ENCODE results near the gene ZNF841.
A peak's percentile ranks its signal among the peaks of the same experiment; 100 is the strongest.

The ZNF841 gene

GRCh38 chr19:52095172-52096014 is at the start of gene ZNF841:
Gene ZNF841, minus strand, starts transcription at chr19:52095765. Its CDS starts 10,964 bp downstream, at chr19:52084801.
- Histone ChIP-seq H3K4me3 (ENCODE audit: low read length) (peak within 1 kb of the TSS; percentile 100), H3K36me3 (ENCODE audit: control insufficient read depth, insufficient read depth, low read length, severe bottlenecking) (peaks cover 26% of the 10 kb centered on the region), H3K4me1 (ENCODE audit: control insufficient read depth, insufficient read depth, low read length) (peaks cover 11% of the 10 kb centered on the region), H3K9ac (ENCODE audit: low read length) (peak within 1 kb of the TSS; percentile 99), H3K27me3 (replicated peaks; ENCODE audit: control insufficient read depth, insufficient read depth, low read length) (no peaks in the 10 kb centered on the region), H3K9me3 (ENCODE audit: control insufficient read depth, low read length) (peaks cover 23% of the 10 kb centered on the region)
- DNase-seq (ENCODE audit: low read depth), result peak; percentile 98

- Histone ChIP-seq H3K4me3 (ENCODE audit: low read length) (no peak overlapping the region), H3K9me3 (ENCODE audit: control insufficient read depth, low read length) (peaks cover 15% of the 10 kb centered on the region), H3K27me3 (replicated peaks; ENCODE audit: control insufficient read depth, insufficient read depth, low read length) (no peaks in the 10 kb centered on the region), H3K4me1 (ENCODE audit: control insufficient read depth, insufficient read depth, low read length) (peaks cover 5% of the 10 kb centered on the region), H3K9ac (ENCODE audit: low read length) (no peak overlapping the region), H3K36me3 (ENCODE audit: control insufficient read depth, insufficient read depth, low read length, severe bottlenecking) (no peaks in the 10 kb centered on the region)
- DNase-seq (ENCODE audit: low read depth), result no peak
These were observed 46.5 kb upstream of the ZNF841 start for GRCh38 chr19:52142001-52142595.

- Histone ChIP-seq H3K27me3 (replicated peaks; ENCODE audit: control insufficient read depth, insufficient read depth, low read length) (no peaks in the 10 kb centered on the region), H3K4me1 (ENCODE audit: control insufficient read depth, insufficient read depth, low read length) (peaks cover 5% of the 10 kb centered on the region), H3K9ac (ENCODE audit: low read length) (no peak overlapping the region), H3K4me3 (ENCODE audit: low read length) (no peak overlapping the region), H3K9me3 (ENCODE audit: control insufficient read depth, low read length) (peaks cover 7% of the 10 kb centered on the region), H3K36me3 (ENCODE audit: control insufficient read depth, insufficient read depth, low read length, severe bottlenecking) (no peaks in the 10 kb centered on the region)
- DNase-seq (ENCODE audit: low read depth), result no peak
These were observed 45.6 kb upstream of the ZNF841 start for GRCh38 chr19:52141203-52141602.

GRCh38 chr19:52140032-52140710 is 44.6 kb upstream of the ZNF841 start:
- Histone ChIP-seq H3K9me3 (ENCODE audit: control insufficient read depth, low read length) (peaks cover 7% of the 10 kb centered on the region), H3K27me3 (replicated peaks; ENCODE audit: control insufficient read depth, insufficient read depth, low read length) (no peaks in the 10 kb centered on the region), H3K4me3 (ENCODE audit: low read length) (peak overlapping the region; percentile 70), H3K4me1 (ENCODE audit: control insufficient read depth, insufficient read depth, low read length) (peaks cover 5% of the 10 kb centered on the region), H3K36me3 (ENCODE audit: control insufficient read depth, insufficient read depth, low read length, severe bottlenecking) (no peaks in the 10 kb centered on the region), H3K9ac (ENCODE audit: low read length) (peak overlapping the region; percentile 58)
- DNase-seq (ENCODE audit: low read depth), result no peak

GRCh38 chr19:52139252-52140031 is 43.9 kb upstream of the ZNF841 start, which contains the start of gene ZNF616:
Gene ZNF616, minus strand, starts transcription at chr19:52139938. Its CDS starts 9,426 bp downstream, at chr19:52130512.
- H3K4me3 ChIP-seq (ENCODE audit: low read length), result peak within 1 kb of the TSS; percentile 99
- H3K36me3 ChIP-seq (ENCODE audit: control insufficient read depth, insufficient read depth, low read length, severe bottlenecking), result peaks cover 3% of the 10 kb centered on the region
- H3K4me1 ChIP-seq (ENCODE audit: control insufficient read depth, insufficient read depth, low read length), result peaks cover 5% of the 10 kb centered on the region
- DNase-seq (ENCODE audit: low read depth), result peak; percentile 98
- H3K9ac ChIP-seq (ENCODE audit: low read length), result peak within 1 kb of the TSS; percentile 99
- peaks cover 7% of the 10 kb centered on the region for H3K9me3 ChIP-seq (ENCODE audit: control insufficient read depth, low read length)
- H3K27me3 ChIP-seq (replicated peaks; ENCODE audit: control insufficient read depth, insufficient read depth, low read length), result no peaks in the 10 kb centered on the region

GRCh38 chr19:52138983-52139251 is 43.4 kb upstream of the ZNF841 start:
- H3K4me3 ChIP-seq (ENCODE audit: low read length), result peak overlapping the region; percentile 99
- peaks cover 12% of the 10 kb centered on the region for H3K9me3 ChIP-seq (ENCODE audit: control insufficient read depth, low read length)
- DNase-seq (ENCODE audit: low read depth), result no peak
- H3K4me1 ChIP-seq (ENCODE audit: control insufficient read depth, insufficient read depth, low read length), result peaks cover 5% of the 10 kb centered on the region
- H3K27me3 ChIP-seq (replicated peaks; ENCODE audit: control insufficient read depth, insufficient read depth, low read length), result no peaks in the 10 kb centered on the region
- H3K9ac ChIP-seq (ENCODE audit: low read length), result peak overlapping the region; percentile 99
- peaks cover 7% of the 10 kb centered on the region for H3K36me3 ChIP-seq (ENCODE audit: control insufficient read depth, insufficient read depth, low read length, severe bottlenecking)

- Histone ChIP-seq H3K9ac (ENCODE audit: low read length) (peak overlapping the region; percentile 99), H3K36me3 (ENCODE audit: control insufficient read depth, insufficient read depth, low read length, severe bottlenecking) (peaks cover 7% of the 10 kb centered on the region), H3K4me3 (ENCODE audit: low read length) (peak overlapping the region; percentile 99), H3K27me3 (replicated peaks; ENCODE audit: control insufficient read depth, insufficient read depth, low read length) (no peaks in the 10 kb centered on the region), H3K4me1 (ENCODE audit: control insufficient read depth, insufficient read depth, low read length) (peaks cover 5% of the 10 kb centered on the region), H3K9me3 (ENCODE audit: control insufficient read depth, low read length) (peaks cover 17% of the 10 kb centered on the region)
- DNase-seq (ENCODE audit: low read depth), result peak; percentile 61
These were observed 42.9 kb upstream of the ZNF841 start for GRCh38 chr19:52138278-52138982.

GRCh38 chr19:52120286-52120685 is 24.7 kb upstream of the ZNF841 start:
- H3K9ac ChIP-seq (ENCODE audit: low read length), result no peak overlapping the region
- peaks cover 98% of the 10 kb centered on the region for H3K36me3 ChIP-seq (ENCODE audit: control insufficient read depth, insufficient read depth, low read length, severe bottlenecking)

GRCh38 chr19:52115526-52116053 is 20.0 kb upstream of the ZNF841 start:
- DNase-seq (ENCODE audit: low read depth), result no peak
- Histone ChIP-seq H3K9me3 (ENCODE audit: control insufficient read depth, low read length) (peaks cover 100% of the 10 kb centered on the region), H3K27me3 (replicated peaks; ENCODE audit: control insufficient read depth, insufficient read depth, low read length) (no peaks in the 10 kb centered on the region), H3K36me3 (ENCODE audit: control insufficient read depth, insufficient read depth, low read length, severe bottlenecking) (peaks cover 75% of the 10 kb centered on the region), H3K4me3 (ENCODE audit: low read length) (peak overlapping the region; percentile 74), H3K9ac (ENCODE audit: low read length) (no peak overlapping the region), H3K4me1 (ENCODE audit: control insufficient read depth, insufficient read depth, low read length) (no peaks in the 10 kb centered on the region)

More at GRCh38 chr19:52120286-52120685, 24.7 kb upstream of the ZNF841 start:
- H3K27me3 ChIP-seq (replicated peaks; ENCODE audit: control insufficient read depth, insufficient read depth, low read length), result no peaks in the 10 kb centered on the region
- no peaks in the 10 kb centered on the region for H3K4me1 ChIP-seq (ENCODE audit: control insufficient read depth, insufficient read depth, low read length)
- H3K4me3 ChIP-seq (ENCODE audit: low read length), result peak overlapping the region; percentile 74
- no peak for DNase-seq (ENCODE audit: low read depth)
- peaks cover 100% of the 10 kb centered on the region for H3K9me3 ChIP-seq (ENCODE audit: control insufficient read depth, low read length)

- H3K4me3 ChIP-seq (ENCODE audit: low read length), result peak overlapping the region; percentile 74
- H3K4me1 ChIP-seq (ENCODE audit: control insufficient read depth, insufficient read depth, low read length), result no peaks in the 10 kb centered on the region
- no peak for DNase-seq (ENCODE audit: low read depth)
- no peaks in the 10 kb centered on the region for H3K27me3 ChIP-seq (replicated peaks; ENCODE audit: control insufficient read depth, insufficient read depth, low read length)
- peaks cover 66% of the 10 kb centered on the region for H3K36me3 ChIP-seq (ENCODE audit: control insufficient read depth, insufficient read depth, low read length, severe bottlenecking)
- H3K9ac ChIP-seq (ENCODE audit: low read length), result no peak overlapping the region
- H3K9me3 ChIP-seq (ENCODE audit: control insufficient read depth, low read length), result peaks cover 100% of the 10 kb centered on the region
These were observed 19.1 kb upstream of the ZNF841 start for GRCh38 chr19:52114691-52115090.

Data from adipocyte (in vitro differentiated cells).